ENCODE data around the gene FSD1L. TPM values are rescaled to one million over a fixed set of nuclear protein-coding genes. Genes with fewer than 3 reads are reported as not detected.

FSD1L gene
- total and polyA plus RNA-seq, 3 donors from 2014 or later = 9.1 to 12.2 (median 9.4) TPM

DNA sequence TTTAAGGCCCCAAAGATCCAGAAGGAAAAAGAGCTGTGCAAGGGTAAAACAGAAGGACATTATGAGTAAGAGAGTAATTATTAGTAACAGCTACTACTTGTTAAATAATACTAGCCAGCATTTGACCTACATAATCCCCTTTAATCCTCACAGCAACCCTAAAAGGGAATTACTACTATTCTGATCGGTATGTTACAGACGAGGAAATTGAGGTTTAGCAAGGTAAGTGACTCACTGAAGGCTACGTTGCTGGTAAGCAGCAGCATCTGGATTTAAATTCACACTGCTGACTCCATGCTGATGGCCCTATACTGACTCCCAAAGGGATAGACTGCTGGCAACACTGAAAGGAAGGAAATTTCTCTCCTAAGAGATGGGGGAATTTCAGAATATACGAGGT, 3.7 kb upstream of the FSD1L start:
- TF ChIP-seq POLR2A (IDR thresholded peaks at IDR 0.05) = no peak
- no peak for TF ChIP-seq CTCF (IDR thresholded peaks at IDR 0.05)
- H3K27me3 ChIP-seq = no peaks in the 10 kb centered on the region
- WGBS, 2 donors = 75 to 77% methylated on average over 4 of the region's 4 CpGs
- H3K4me3 ChIP-seq = no peak overlapping the region
- no peaks in the 10 kb centered on the region for H3K9me3 ChIP-seq
- H3K4me1 ChIP-seq = peaks cover 6% of the 10 kb centered on the region
- no peak for DNase-seq
- no peaks in the 10 kb centered on the region for H3K36me3 ChIP-seq (ENCODE audit: low read depth, missing control alignments)
- H3K27ac ChIP-seq = no peak overlapping the region
- intact Hi-C loops (cut with DNase I; ENCODE audit: low total_unique reads) = no loop called here

GRCh38 chr9:105445203-105445881, 2.5 kb upstream of the FSD1L start:
- Histone ChIP-seq H3K9me3 (no peaks in the 10 kb centered on the region), H3K36me3 (ENCODE audit: low read depth, missing control alignments) (no peaks in the 10 kb centered on the region), H3K27ac (peak overlapping the region in 1 of 2 donors; percentile 52), H3K4me1 (peaks cover 10% of the 10 kb centered on the region), H3K27me3 (no peaks in the 10 kb centered on the region), H3K4me3 (no peak overlapping the region)
- DNase-seq = peak; percentile 32
- intact Hi-C loops (cut with DNase I; ENCODE audit: low total_unique reads) = no loop called here
- WGBS, 2 donors = 67 to 70% methylated on average over 8 of the region's 8 CpGs
- TF ChIP-seq CTCF (IDR thresholded peaks at IDR 0.05) (no peak), POLR2A (IDR thresholded peaks at IDR 0.05) (no peak)

GRCh38 chr9:105447386-105447813, 434 bp upstream of the FSD1L start:
- TF ChIP-seq CTCF (IDR thresholded peaks at IDR 0.05) = no peak
- TF ChIP-seq POLR2A (IDR thresholded peaks at IDR 0.05) = no peak
- WGBS, 2 donors = 15 to 19% methylated on average over 16 of the region's 16 CpGs
- Histone ChIP-seq H3K4me3 (peak overlapping the region; percentile 70 to 89), H3K4me1 (peaks cover 10% of the 10 kb centered on the region), H3K27ac (peak overlapping the region; percentile 55 to 89), H3K9me3 (no peaks in the 10 kb centered on the region), H3K27me3 (no peaks in the 10 kb centered on the region), H3K36me3 (ENCODE audit: low read depth, missing control alignments) (no peaks in the 10 kb centered on the region)
- DNase-seq = no peak
- intact Hi-C loops (cut with DNase I; ENCODE audit: low total_unique reads) = no loop called here

- H3K4me1 ChIP-seq = peaks cover 10% of the 10 kb centered on the region
- no peaks in the 10 kb centered on the region for H3K27me3 ChIP-seq
- DNase-seq = no peak
- no peak for TF ChIP-seq POLR2A (IDR thresholded peaks at IDR 0.05)
- TF ChIP-seq CTCF (IDR thresholded peaks at IDR 0.05) = no peak
- H3K36me3 ChIP-seq (ENCODE audit: low read depth, missing control alignments) = no peaks in the 10 kb centered on the region
- H3K27ac ChIP-seq = peak overlapping the region in 1 of 2 donors; percentile 55
- intact Hi-C loops (cut with DNase I; ENCODE audit: low total_unique reads) = no loop called here
- H3K4me3 ChIP-seq = peak overlapping the region in 1 of 2 donors; percentile 70
- 20 to 21% methylated on average over 2 of the region's 2 CpGs for WGBS, 2 donors
- no peaks in the 10 kb centered on the region for H3K9me3 ChIP-seq
Observed at GRCh38 chr9:105449081-105449480, 1.2 kb downstream of the FSD1L start.

GRCh38 chr9:105452185-105452584, 4.4 kb downstream of the FSD1L start:
- no peaks in the 10 kb centered on the region for H3K27me3 ChIP-seq
- H3K27ac ChIP-seq = no peak overlapping the region
- whole genome bisulfite sequencing, 2 donors = 94 to 95% methylated on average over 3 of the region's 3 CpGs
- TF ChIP-seq POLR2A (IDR thresholded peaks at IDR 0.05) (no peak), CTCF (IDR thresholded peaks at IDR 0.05) (no peak)
- peaks cover 10% of the 10 kb centered on the region for H3K4me1 ChIP-seq
- H3K9me3 ChIP-seq = no peaks in the 10 kb centered on the region
- intact Hi-C loops (cut with DNase I; ENCODE audit: low total_unique reads) = no loop called here
- H3K4me3 ChIP-seq = no peak overlapping the region
- no peak for DNase-seq
- no peaks in the 10 kb centered on the region for H3K36me3 ChIP-seq (ENCODE audit: low read depth, missing control alignments)

All from testis (tissue), 3 donors.